ENCODE measurements around the gene FN1. TPM values are rescaled to one million over a fixed set of nuclear protein-coding genes. Genes with fewer than 3 reads are reported as not detected.

The FN1 gene
- total RNA-seq, 1 experiment from 2014 or later = 39.4 TPM

GRCh38 chr2:215352602-215353001 lies 83.3 kb downstream of the FN1 start:
- Histone ChIP-seq H3K4me1 (replicated peaks; ENCODE audit: insufficient read depth) (no peaks in the 10 kb centered on the region), H2AFZ (no peak overlapping the region), H3K9me3 (ENCODE audit: insufficient read depth, low read depth) (no peaks in the 10 kb centered on the region), H3K36me3 (ENCODE audit: low read depth) (peaks cover 29% of the 10 kb centered on the region), H3K27me3 (ENCODE audit: insufficient read depth, low read depth) (no peaks in the 10 kb centered on the region), H3F3A (ENCODE audit: insufficient read depth, low read depth) (peaks cover 4% of the 10 kb centered on the region; the same call in 1 of the 2 replicates), H3K9me2 (ENCODE audit: insufficient read depth) (no peaks in the 10 kb centered on the region), H3K4me2 (no peak overlapping the region), H3K4me3 (no peak overlapping the region), H4K20me1 (ENCODE audit: insufficient read depth) (no peaks in the 10 kb centered on the region), H3K79me2 (ENCODE audit: low read depth) (no peaks in the 10 kb centered on the region), H3K27ac (no peak overlapping the region)
- DNase-seq = no peak
- POLR2A ChIA-PET (ENCODE audit: unreplicated experiment) = no interaction called here
- no peak for TF ChIP-seq EZH2 (IDR thresholded peaks at IDR 0.05; ENCODE audit: low read depth)
- TF ChIP-seq, protein P1, sequence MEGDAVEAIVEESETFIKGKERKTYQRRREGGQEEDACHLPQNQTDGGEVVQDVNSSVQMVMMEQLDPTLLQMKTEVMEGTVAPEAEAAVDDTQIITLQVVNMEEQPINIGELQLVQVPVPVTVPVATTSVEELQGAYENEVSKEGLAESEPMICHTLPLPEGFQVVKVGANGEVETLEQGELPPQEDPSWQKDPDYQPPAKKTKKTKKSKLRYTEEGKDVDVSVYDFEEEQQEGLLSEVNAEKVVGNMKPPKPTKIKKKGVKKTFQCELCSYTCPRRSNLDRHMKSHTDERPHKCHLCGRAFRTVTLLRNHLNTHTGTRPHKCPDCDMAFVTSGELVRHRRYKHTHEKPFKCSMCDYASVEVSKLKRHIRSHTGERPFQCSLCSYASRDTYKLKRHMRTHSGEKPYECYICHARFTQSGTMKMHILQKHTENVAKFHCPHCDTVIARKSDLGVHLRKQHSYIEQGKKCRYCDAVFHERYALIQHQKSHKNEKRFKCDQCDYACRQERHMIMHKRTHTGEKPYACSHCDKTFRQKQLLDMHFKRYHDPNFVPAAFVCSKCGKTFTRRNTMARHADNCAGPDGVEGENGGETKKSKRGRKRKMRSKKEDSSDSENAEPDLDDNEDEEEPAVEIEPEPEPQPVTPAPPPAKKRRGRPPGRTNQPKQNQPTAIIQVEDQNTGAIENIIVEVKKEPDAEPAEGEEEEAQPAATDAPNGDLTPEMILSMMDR (conservative IDR thresholded peaks at IDR 0.05) = no peak
- intact Hi-C loops (cut with micrococcal nuclease; ENCODE audit: unreplicated experiment) = no loop called here
- CTCF ChIA-PET = no interaction called here
- no TSS peak for BruUV-seq (replicated peaks)

GRCh38 chr2:215347878-215348277 lies 88.0 kb downstream of the FN1 start:
- POLR2A ChIA-PET (ENCODE audit: unreplicated experiment) = no interaction called here

GRCh38 chr2:215338883-215339679 lies 96.8 kb downstream of the FN1 start:
- Histone ChIP-seq H3K79me2 (ENCODE audit: low read depth) (no peaks in the 10 kb centered on the region), H4K20me1 (ENCODE audit: insufficient read depth) (peaks cover 10% of the 10 kb centered on the region; the same call in 1 of the 2 replicates), H3K9me2 (ENCODE audit: insufficient read depth) (no peaks in the 10 kb centered on the region), H3K4me1 (replicated peaks; ENCODE audit: insufficient read depth) (no peaks in the 10 kb centered on the region), H3K36me3 (ENCODE audit: low read depth) (peaks cover 77% of the 10 kb centered on the region), H2AFZ (no peak overlapping the region), H3K9me3 (ENCODE audit: insufficient read depth, low read depth) (no peaks in the 10 kb centered on the region), H3K27me3 (ENCODE audit: insufficient read depth, low read depth) (no peaks in the 10 kb centered on the region), H3K27ac (no peak overlapping the region), H3K4me3 (no peak overlapping the region), H3F3A (ENCODE audit: insufficient read depth, low read depth) (peaks cover 15% of the 10 kb centered on the region; the same call in 1 of the 2 replicates), H3K4me2 (no peak overlapping the region)
- CTCF ChIA-PET = no interaction called here
- intact Hi-C loops (cut with micrococcal nuclease; ENCODE audit: unreplicated experiment) = no loop called here
- POLR2A ChIA-PET (ENCODE audit: unreplicated experiment) = interaction anchor here (0.5 kb wide), 1 partner anchor 582 kb away, joined by 17 read pairs; no protein-coding TSS in a partner anchor
- DNase-seq = no peak
- no peak for TF ChIP-seq EZH2 (IDR thresholded peaks at IDR 0.05; ENCODE audit: low read depth)
- TF ChIP-seq, protein P1 (conservative IDR thresholded peaks at IDR 0.05) = no peak
- no TSS peak for BruUV-seq (replicated peaks)

More at GRCh38 chr2:215347878-215348277, 88.0 kb downstream of the FN1 start:
- H3K27me3 ChIP-seq (ENCODE audit: insufficient read depth, low read depth) = no peaks in the 10 kb centered on the region
- H3K4me2 ChIP-seq = no peak overlapping the region
- peaks cover 4% of the 10 kb centered on the region; the same call in 1 of the 2 replicates for H4K20me1 ChIP-seq (ENCODE audit: insufficient read depth)
- DNase-seq = no peak
- no peaks in the 10 kb centered on the region for H3K4me1 ChIP-seq (replicated peaks; ENCODE audit: insufficient read depth)
- H3K36me3 ChIP-seq (ENCODE audit: low read depth) = peaks cover 68% of the 10 kb centered on the region
- H2AFZ ChIP-seq = no peak overlapping the region
- intact Hi-C loops (cut with micrococcal nuclease; ENCODE audit: unreplicated experiment) = loop anchor here (5.0 kb wide), 1 partner anchor 84 kb away; no protein-coding TSS in a partner anchor
- H3K4me3 ChIP-seq = no peak overlapping the region
- CTCF ChIA-PET = no interaction called here
- H3K79me2 ChIP-seq (ENCODE audit: low read depth) = no peaks in the 10 kb centered on the region
- H3K9me3 ChIP-seq (ENCODE audit: insufficient read depth, low read depth) = no peaks in the 10 kb centered on the region
- H3K9me2 ChIP-seq (ENCODE audit: insufficient read depth) = no peaks in the 10 kb centered on the region
- no peak overlapping the region for H3K27ac ChIP-seq
- BruUV-seq (replicated peaks) = no TSS peak
- H3F3A ChIP-seq (ENCODE audit: insufficient read depth, low read depth) = peaks cover 4% of the 10 kb centered on the region; the same call in 1 of the 2 replicates
- TF ChIP-seq, protein P1 (conservative IDR thresholded peaks at IDR 0.05) = no peak
- no peak for TF ChIP-seq EZH2 (IDR thresholded peaks at IDR 0.05; ENCODE audit: low read depth)

All from PC-9 (cell line).